ACC112 (cell line): ENCODE measurements around the gene RASA3.

Experiments used
- H2AFZ ChIP-seq: fragments of 200-600 bp; sonication (generic); one replicate; pipeline ENCODE4 v1.6.0; 2017; ENCODE audit warnings: antibody characterized with exemption, low read length; ENCODE audit not compliant: unreplicated experiment
- H3K27ac ChIP-seq: fragments of 200-600 bp; sonication (generic); 2 replicates; pipeline ENCODE4 v1.5.1; 2014; ENCODE audit warnings: low read depth, mild to moderate bottlenecking, antibody characterized with exemption, low read length, moderate library complexity
- H3K27me3 ChIP-seq: fragments of 200-600 bp; sonication (generic); 2 replicates; pipeline ENCODE4 v1.6.1; 2014; ENCODE audit warnings: mild to moderate bottlenecking, antibody characterized with exemption, low read length, moderate library complexity, mixed read lengths; ENCODE audit not compliant: insufficient read depth
- H3K36me3 ChIP-seq: fragments of 200-600 bp; sonication (generic); 2 replicates; pipeline ENCODE4 v1.6.1; 2016; ENCODE audit warnings: mild to moderate bottlenecking, antibody characterized with exemption, low read length, moderate library complexity, mixed read lengths; ENCODE audit not compliant: insufficient read depth
- H3K4me1 ChIP-seq: fragments of 200-600 bp; sonication (generic); one replicate; pipeline ENCODE4 v1.6.1; 2016; ENCODE audit warnings: low read length, mixed read lengths; ENCODE audit not compliant: insufficient read depth, unreplicated experiment, control insufficient read depth
- H3K4me3 ChIP-seq: fragments of 200-600 bp; sonication (generic); 2 replicates; pipeline ENCODE4 v1.5.1; 2014; ENCODE audit warnings: mild to moderate bottlenecking, low read depth, low read length
- H3K79me2 ChIP-seq: fragments of 200-600 bp; sonication (generic); one replicate; pipeline ENCODE4 v1.6.0; 2016; ENCODE audit warnings: low read length; ENCODE audit not compliant: control insufficient read depth, unreplicated experiment, insufficient read depth

The RASA3 gene

DNA sequence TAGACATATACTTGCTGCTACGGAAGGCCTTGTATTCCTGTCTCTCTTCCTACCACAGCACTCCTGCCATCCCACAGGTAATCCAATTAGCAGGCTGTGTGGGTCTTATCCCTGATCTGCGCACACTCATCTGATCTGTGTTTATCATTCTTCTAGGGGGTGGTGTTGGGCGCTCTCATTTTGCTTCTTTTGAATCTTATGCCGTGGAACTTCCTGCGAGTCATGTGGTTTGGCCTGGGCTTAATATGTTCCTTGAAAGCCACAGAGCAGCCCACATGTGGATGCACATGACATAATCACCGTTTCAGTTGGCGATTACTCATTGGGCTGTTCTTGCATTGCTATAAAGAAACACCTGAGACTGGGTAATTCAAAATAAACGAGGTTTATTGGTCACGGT lies 7.5 kb downstream of the RASA3 start:
- H3K4me1 ChIP-seq: peaks cover 41% of the 10 kb centered on the region
- H3K27me3 ChIP-seq: no peaks in the 10 kb centered on the region
- H3K27ac ChIP-seq: no peak overlapping the region
- H2AFZ ChIP-seq: no peak overlapping the region
- no peaks in the 10 kb centered on the region for H3K36me3 ChIP-seq
- H3K79me2 ChIP-seq: peaks cover 93% of the 10 kb centered on the region
- no peak overlapping the region for H3K4me3 ChIP-seq

DNA sequence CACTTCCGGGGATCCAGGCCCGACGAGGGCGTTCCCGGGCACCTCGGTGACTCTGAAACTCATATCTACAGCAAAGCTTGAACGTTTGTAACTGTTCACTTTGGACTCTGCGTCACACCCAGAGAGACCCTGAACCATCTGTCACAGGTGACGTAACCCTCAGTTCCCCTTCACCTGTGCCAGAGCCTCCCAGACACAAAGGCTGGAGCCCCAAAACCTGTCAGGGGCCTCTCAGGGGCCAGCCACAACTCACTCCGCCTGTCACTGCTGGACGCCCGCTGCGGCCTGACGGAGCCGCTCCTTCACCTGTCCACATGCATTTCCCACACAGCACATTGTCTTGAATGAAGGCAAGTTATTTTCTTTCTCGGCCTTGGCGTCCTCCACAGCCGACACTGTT lies 8.0 kb downstream of the RASA3 start:
- Histone ChIP-seq H3K79me2 (peaks cover 88% of the 10 kb centered on the region), H3K27me3 (no peaks in the 10 kb centered on the region), H2AFZ (no peak overlapping the region), H3K4me1 (peaks cover 36% of the 10 kb centered on the region), H3K4me3 (no peak overlapping the region), H3K27ac (no peak overlapping the region), H3K36me3 (no peaks in the 10 kb centered on the region)

GRCh38 chr13:114123876-114124275 lies 8.5 kb downstream of the RASA3 start:
- no peaks in the 10 kb centered on the region for H3K27me3 ChIP-seq
- H3K79me2 ChIP-seq: peaks cover 83% of the 10 kb centered on the region
- H3K4me1 ChIP-seq: peaks cover 32% of the 10 kb centered on the region
- no peak overlapping the region for H3K4me3 ChIP-seq
- H3K36me3 ChIP-seq: no peaks in the 10 kb centered on the region
- no peak overlapping the region for H2AFZ ChIP-seq
- no peak overlapping the region for H3K27ac ChIP-seq

DNA sequence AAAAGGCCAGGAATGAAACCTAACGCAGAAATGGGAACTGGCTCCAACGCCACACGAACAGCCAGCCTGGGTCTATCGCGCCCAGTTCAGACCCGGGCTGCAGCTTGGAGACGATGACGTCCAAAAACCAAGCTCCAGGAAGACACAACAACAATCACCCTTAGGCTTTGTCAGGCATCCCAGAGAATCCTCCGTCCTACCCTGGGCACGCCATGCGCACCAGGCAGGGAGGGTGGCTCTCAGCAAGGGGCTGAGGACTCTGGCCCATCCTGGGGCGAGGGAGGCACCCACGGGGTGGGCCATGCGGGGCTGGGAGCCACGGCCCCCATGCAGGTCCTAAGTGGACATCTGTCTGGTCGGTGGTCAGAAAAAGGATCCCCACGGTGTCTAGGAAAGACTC lies 9.0 kb downstream of the RASA3 start:
- no peaks in the 10 kb centered on the region for H3K36me3 ChIP-seq
- H3K79me2 ChIP-seq: peaks cover 81% of the 10 kb centered on the region
- H3K4me1 ChIP-seq: peaks cover 36% of the 10 kb centered on the region
- no peak overlapping the region for H3K4me3 ChIP-seq
- no peak overlapping the region for H2AFZ ChIP-seq
- H3K27me3 ChIP-seq: no peaks in the 10 kb centered on the region
- no peak overlapping the region for H3K27ac ChIP-seq

GRCh38 chr13:114122591-114123211 lies 9.7 kb downstream of the RASA3 start:
- H3K79me2 ChIP-seq: peaks cover 74% of the 10 kb centered on the region
- no peaks in the 10 kb centered on the region for H3K36me3 ChIP-seq
- peaks cover 39% of the 10 kb centered on the region for H3K4me1 ChIP-seq
- H3K27me3 ChIP-seq: no peaks in the 10 kb centered on the region
- no peak overlapping the region for H2AFZ ChIP-seq
- no peak overlapping the region for H3K4me3 ChIP-seq
- no peak overlapping the region for H3K27ac ChIP-seq

DNA sequence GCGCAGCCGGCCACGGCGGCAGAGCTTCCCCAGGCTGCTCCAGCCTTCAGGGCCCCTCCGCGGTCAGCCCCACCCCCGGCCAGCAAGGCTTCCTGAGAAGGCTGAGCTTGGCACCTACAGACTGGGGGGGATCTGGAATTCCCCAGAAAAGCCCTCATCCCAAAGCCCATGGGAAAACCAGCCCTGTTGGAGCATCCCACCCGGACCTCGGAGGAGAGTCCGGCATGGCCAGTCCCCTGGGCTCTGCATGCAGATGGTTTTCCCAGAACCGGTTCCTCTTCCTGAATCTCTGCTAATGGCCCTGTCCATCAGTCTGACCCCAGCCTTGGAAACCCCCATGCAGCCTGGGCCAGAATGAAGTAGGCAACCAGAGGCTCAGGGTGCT lies 10.3 kb downstream of the RASA3 start:
- no peak overlapping the region for H3K4me3 ChIP-seq
- no peak overlapping the region for H2AFZ ChIP-seq
- H3K79me2 ChIP-seq: peaks cover 68% of the 10 kb centered on the region
- no peak overlapping the region for H3K27ac ChIP-seq
- H3K4me1 ChIP-seq: peaks cover 35% of the 10 kb centered on the region
- H3K27me3 ChIP-seq: no peaks in the 10 kb centered on the region
- no peaks in the 10 kb centered on the region for H3K36me3 ChIP-seq

DNA sequence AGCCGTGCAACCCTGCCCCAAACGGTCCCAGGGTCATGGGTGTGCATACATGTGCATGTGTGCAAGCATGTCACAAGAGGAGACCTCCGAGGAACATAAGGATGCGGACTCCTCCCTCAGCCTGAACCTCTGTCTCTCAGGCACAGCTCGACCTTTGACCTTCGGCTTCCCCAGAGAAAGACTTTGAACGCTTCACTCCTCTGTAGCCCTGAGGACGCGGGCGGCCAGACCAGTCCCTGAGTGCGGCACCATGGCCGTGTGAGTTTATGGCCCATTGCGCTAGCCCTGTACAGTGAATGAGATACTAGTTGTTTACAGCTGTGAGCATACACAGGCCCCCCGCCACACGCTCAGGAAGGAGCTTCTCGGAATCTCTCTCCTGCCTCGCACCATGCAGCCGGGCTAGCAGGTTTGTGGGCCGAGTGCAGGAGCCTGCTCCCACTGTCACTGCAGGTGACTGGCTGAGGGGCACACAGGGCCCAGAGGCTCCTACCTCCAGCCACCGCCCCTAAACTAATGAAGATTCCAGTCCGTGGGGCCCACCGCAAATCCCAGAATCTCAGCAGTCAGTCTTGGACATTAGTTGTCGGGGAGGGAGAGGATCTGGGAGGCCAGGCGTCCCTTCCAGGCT lies 10.8 kb downstream of the RASA3 start:
- Histone ChIP-seq H3K27me3 (no peaks in the 10 kb centered on the region), H2AFZ (no peak overlapping the region), H3K27ac (no peak overlapping the region), H3K4me3 (no peak overlapping the region), H3K79me2 (peaks cover 65% of the 10 kb centered on the region), H3K4me1 (peaks cover 34% of the 10 kb centered on the region), H3K36me3 (no peaks in the 10 kb centered on the region)

- H3K27ac ChIP-seq: peak overlapping the region; percentile 68
- no peak overlapping the region for H3K4me3 ChIP-seq
- peaks cover 37% of the 10 kb centered on the region for H3K4me1 ChIP-seq
- peaks cover 65% of the 10 kb centered on the region for H3K79me2 ChIP-seq
- H3K36me3 ChIP-seq: no peaks in the 10 kb centered on the region
- H3K27me3 ChIP-seq: no peaks in the 10 kb centered on the region
- H2AFZ ChIP-seq: no peak overlapping the region
Observed at GRCh38 chr13:114121031-114121430, 11.4 kb downstream of the RASA3 start.

DNA sequence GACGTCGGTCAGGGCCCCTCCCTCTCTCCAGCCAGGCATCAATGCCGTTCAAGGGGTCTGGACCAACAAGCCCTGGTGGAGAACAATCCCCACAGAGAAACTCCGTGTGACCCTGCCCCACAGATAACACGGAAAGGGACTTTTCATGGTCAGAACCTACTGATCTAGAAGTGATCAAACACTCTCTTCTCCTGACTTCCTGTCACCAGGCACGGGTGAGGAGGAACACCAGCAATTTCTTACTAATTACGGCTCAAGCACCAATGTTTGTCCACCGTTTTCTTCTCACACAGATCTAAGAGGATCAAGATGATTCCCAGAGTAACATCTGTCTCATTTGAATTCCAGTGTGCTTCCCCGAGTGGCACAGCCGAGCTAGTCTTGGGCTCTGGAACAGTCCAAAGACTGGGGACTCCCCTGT lies 11.8 kb downstream of the RASA3 start:
- H3K27me3 ChIP-seq: no peaks in the 10 kb centered on the region
- H3K4me1 ChIP-seq: peaks cover 41% of the 10 kb centered on the region
- no peak overlapping the region for H2AFZ ChIP-seq
- peak overlapping the region; percentile 68 for H3K27ac ChIP-seq
- peaks cover 67% of the 10 kb centered on the region for H3K79me2 ChIP-seq
- H3K36me3 ChIP-seq: no peaks in the 10 kb centered on the region
- no peak overlapping the region for H3K4me3 ChIP-seq

DNA sequence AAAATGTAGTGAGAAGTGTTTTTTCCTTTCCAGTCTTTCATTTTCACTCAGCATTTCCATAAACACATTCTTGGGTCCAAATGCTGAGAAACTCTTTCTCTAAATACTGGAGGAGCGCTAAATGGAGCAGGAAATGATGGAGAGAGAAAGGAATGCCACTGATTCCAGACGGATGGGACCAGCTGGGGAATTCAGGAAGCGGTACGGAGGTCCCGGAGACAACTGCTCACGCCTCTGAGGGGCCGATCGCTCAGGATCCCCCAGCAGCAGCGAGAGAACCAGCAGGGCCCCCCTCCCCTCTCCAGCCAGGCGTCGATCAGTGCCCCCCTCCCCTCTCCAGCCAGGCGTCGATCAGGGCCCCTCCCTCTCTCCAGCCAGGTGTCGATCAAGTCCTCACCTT lies 13.2 kb downstream of the RASA3 start:
- peak overlapping the region; percentile 49 for H2AFZ ChIP-seq
- no peaks in the 10 kb centered on the region for H3K36me3 ChIP-seq

GRCh38 chr13:114118511-114119123 lies 13.8 kb downstream of the RASA3 start:
- Histone ChIP-seq H3K27ac (peak overlapping the region; percentile 97), H3K4me3 (peak overlapping the region; percentile 70)

More for the DNA sequence above, 13.2 kb downstream of the RASA3 start:
- peaks cover 67% of the 10 kb centered on the region for H3K79me2 ChIP-seq
- peak overlapping the region; percentile 97 for H3K27ac ChIP-seq
- peak overlapping the region; percentile 70 for H3K4me3 ChIP-seq
- no peaks in the 10 kb centered on the region for H3K27me3 ChIP-seq
- H3K4me1 ChIP-seq: peaks cover 55% of the 10 kb centered on the region

More at GRCh38 chr13:114118511-114119123, 13.8 kb downstream of the RASA3 start:
- H3K27me3 ChIP-seq: no peaks in the 10 kb centered on the region
- peaks cover 56% of the 10 kb centered on the region for H3K4me1 ChIP-seq
- peak overlapping the region; percentile 49 for H2AFZ ChIP-seq
- H3K79me2 ChIP-seq: peaks cover 65% of the 10 kb centered on the region
- H3K36me3 ChIP-seq: no peaks in the 10 kb centered on the region
